ENCODE data around the gene KIF23.

- TF ChIP-seq CTCF (IDR thresholded peaks at IDR 0.05 in 4 of 5, conservative IDR thresholded peaks at IDR 0.05 in 1 of 5) (no peak), POLR2A (IDR thresholded peaks at IDR 0.05) (no peak)
Measured at GRCh38 chr15:69489073-69489571, 75.0 kb downstream of the KIF23 start.

All from gastrocnemius medialis (tissue), 4 donors.